Upper lobe of left lung (tissue), 4 donors: ENCODE measurements around the gene DLG5.

Experiments used
- CTCF ChIP-seq, 6 experiments: fragments of 450-650 bp in 4 of 6; fragments of 200-600 bp in 2 of 6; sonication (generic) in 2 of 6; IDR thresholded peaks; one replicate each; pipeline ENCODE4 v1.5.1; 2016 to 2019; ENCODE audit warnings: antibody characterized with exemption in 6 of 6
- POLR2AphosphoS5 ChIP-seq, 2 donors: sonication (generic); formaldehyde crosslinking; IDR thresholded peaks; one replicate each; pipeline ENCODE4 v1.5.1; 2017; ENCODE audit warnings: antibody characterized with exemption in 2 of 2

DNA sequence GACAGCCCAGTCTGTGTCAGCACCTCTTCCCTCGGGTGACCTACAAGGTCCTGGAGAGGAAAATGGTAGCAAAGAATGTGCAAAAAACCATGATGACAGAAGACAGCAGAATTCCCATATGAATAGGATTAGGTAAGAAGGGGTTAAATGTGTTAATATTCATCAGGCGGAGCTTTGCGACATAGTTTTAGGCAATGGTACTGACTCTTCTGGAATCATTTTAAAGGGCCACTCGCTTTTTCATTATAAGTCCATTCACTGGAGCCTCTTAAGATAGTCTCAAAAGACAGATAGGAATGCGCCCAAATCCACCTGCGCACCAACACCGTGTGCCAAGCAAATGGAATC, 38.2 kb downstream of the DLG5 start:
- TF ChIP-seq POLR2AphosphoS5 (IDR thresholded peaks at IDR 0.05) (no peak), CTCF (IDR thresholded peaks at IDR 0.05) (no peak)
